SK-N-SH treated with all-trans-retinoic acid at 6 μM for 48 hours (cell line): Measurements from ENCODE around the gene MTFR1L.

ENCODE experiments used
- ATAC-seq: fragments of 200-7000 bp; cut with Tn5 transposase; 3 replicates; pipeline ENCODE4 v1.9.1; 2020; ENCODE audit warnings: mild to moderate bottlenecking, moderate library complexity
- BACH2 ChIP-seq: fragments of 250-450 bp; sonication (Bioruptor Pico); IDR thresholded peaks from 2 replicates; pipeline ENCODE4 v1.9.0; 2021; ENCODE audit warnings: mild to moderate bottlenecking, borderline replicate concordance
- CSDC2 ChIP-seq: fragments of 250-450 bp; sonication (Bioruptor Pico); IDR thresholded peaks from 2 replicates; pipeline ENCODE4 v1.5.0; 2020; ENCODE audit warnings: mild to moderate bottlenecking, moderate library complexity
- ESRRG ChIP-seq: fragments of 250-450 bp; sonication (Bioruptor Pico); IDR thresholded peaks from 2 replicates; pipeline ENCODE4 v1.6.1; 2021; ENCODE audit warnings: mild to moderate bottlenecking
- GLIS3 ChIP-seq: fragments of 250-450 bp; sonication (Bioruptor Pico); IDR thresholded peaks from 2 replicates; pipeline ENCODE4 v1.5.0; 2020; ENCODE audit warnings: mild to moderate bottlenecking, moderate library complexity
- ISL1 ChIP-seq: fragments of 250-450 bp; sonication (Bioruptor Pico); IDR thresholded peaks from 2 replicates; pipeline ENCODE4 v2.1.2; 2022; ENCODE audit warnings: mild to moderate bottlenecking, moderate library complexity
- OSR1 ChIP-seq: fragments of 250-450 bp; sonication (Bioruptor Pico); IDR thresholded peaks from 2 replicates; pipeline ENCODE4 v1.8.0; 2022; ENCODE audit warnings: moderate library complexity, mild to moderate bottlenecking, inconsistent platforms
- PPARA ChIP-seq: fragments of 250-450 bp; sonication (Bioruptor Pico); IDR thresholded peaks from 2 replicates; pipeline ENCODE4 v1.5.0; 2020; ENCODE audit warnings: mild to moderate bottlenecking, borderline replicate concordance
- RARB ChIP-seq: fragments of 250-450 bp; sonication (Bioruptor Pico); IDR thresholded peaks from 2 replicates; pipeline ENCODE4 v1.8.0; 2021; ENCODE audit warnings: mild to moderate bottlenecking, moderate library complexity
- SNAI2 ChIP-seq: fragments of 250-450 bp; sonication (Bioruptor Pico); IDR thresholded peaks from 2 replicates; pipeline ENCODE4 v1.5.0; 2020; ENCODE audit warnings: mild to moderate bottlenecking, moderate library complexity
- TCF4 ChIP-seq: fragments of 250-450 bp; sonication (Bioruptor Pico); IDR thresholded peaks from 2 replicates; pipeline ENCODE4 v1.8.0; 2021; ENCODE audit warnings: mild to moderate bottlenecking, moderate library complexity, borderline replicate concordance
- TOX ChIP-seq: fragments of 250-450 bp; sonication (Bioruptor Pico); IDR thresholded peaks from 2 replicates; pipeline ENCODE4 v1.8.0; 2021; ENCODE audit warnings: mild to moderate bottlenecking, moderate library complexity, borderline replicate concordance
- ZC3H10 ChIP-seq: fragments of 250-450 bp; sonication (Bioruptor Pico); IDR thresholded peaks from 2 replicates; pipeline ENCODE4 v1.5.1; 2021; ENCODE audit warnings: mild to moderate bottlenecking, moderate library complexity
- ZFP3 ChIP-seq: fragments of 250-450 bp; sonication (Bioruptor Pico); IDR thresholded peaks from 2 replicates; pipeline ENCODE4 v1.5.0; 2020; ENCODE audit warnings: mild to moderate bottlenecking, moderate library complexity
- ZFP30 ChIP-seq: fragments of 450-650 bp; formaldehyde crosslinking; IDR thresholded peaks from 2 replicates; pipeline ENCODE4 v1.5.0; 2022; ENCODE audit warnings: mild to moderate bottlenecking, moderate library complexity
- ZNF70 ChIP-seq: fragments of 450-650 bp; formaldehyde crosslinking; IDR thresholded peaks from 2 replicates; pipeline ENCODE4 v1.5.0; 2020; ENCODE audit warnings: mild to moderate bottlenecking, moderate library complexity
- TF ChIP-seq, protein P1 (sequence below): fragments of 250-450 bp; sonication (Bioruptor Pico); IDR thresholded peaks from 2 replicates; pipeline ENCODE4 v1.8.0; 2021; ENCODE audit warnings: low read depth, mild to moderate bottlenecking, moderate library complexity, borderline replicate concordance
- TF ChIP-seq, protein P2 (sequence below): fragments of 250-450 bp; sonication (Bioruptor Pico); IDR thresholded peaks from 2 replicates; pipeline ENCODE4 v1.5.1; 2020; ENCODE audit warnings: low read depth, mild to moderate bottlenecking, moderate library complexity
- TF ChIP-seq, protein P3 (sequence below): fragments of 250-450 bp; sonication (Bioruptor Pico); IDR thresholded peaks from 2 replicates; pipeline ENCODE4 v1.5.0; 2020; ENCODE audit warnings: mild to moderate bottlenecking, moderate library complexity
- TF ChIP-seq, protein P4 (sequence below): fragments of 250-450 bp; sonication (Bioruptor Pico); IDR thresholded peaks from 2 replicates; pipeline ENCODE4 v1.5.1; 2021; ENCODE audit warnings: mild to moderate bottlenecking, moderate library complexity

The MTFR1L gene

DNA sequence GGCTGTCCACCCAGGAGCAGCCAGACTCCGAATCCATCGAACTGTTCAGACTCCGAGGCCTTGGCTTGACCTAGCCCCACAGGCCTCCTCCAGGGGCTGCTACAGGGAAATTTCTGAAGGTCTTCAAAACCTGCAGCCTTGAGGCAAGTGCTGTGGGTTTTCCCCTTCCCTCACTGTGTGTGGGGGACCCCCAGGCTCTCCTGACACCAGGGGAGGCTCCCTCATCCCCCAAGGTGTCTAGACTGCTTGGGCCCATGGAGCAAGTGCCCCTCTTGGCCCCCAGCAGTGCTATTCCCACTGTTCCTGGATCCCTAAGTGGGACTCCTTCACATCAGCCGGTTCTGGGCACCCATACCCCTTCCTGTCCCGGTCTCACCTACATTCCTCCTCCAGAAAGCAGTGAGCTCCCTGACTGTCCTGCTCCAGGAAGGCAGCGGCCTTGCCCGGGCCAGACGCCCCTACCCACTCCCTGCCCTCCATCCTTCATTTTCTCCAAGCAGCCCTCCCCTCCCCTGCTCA lies 54.9 kb downstream of the MTFR1L start (continued):
- TF ChIP-seq, protein P1, sequence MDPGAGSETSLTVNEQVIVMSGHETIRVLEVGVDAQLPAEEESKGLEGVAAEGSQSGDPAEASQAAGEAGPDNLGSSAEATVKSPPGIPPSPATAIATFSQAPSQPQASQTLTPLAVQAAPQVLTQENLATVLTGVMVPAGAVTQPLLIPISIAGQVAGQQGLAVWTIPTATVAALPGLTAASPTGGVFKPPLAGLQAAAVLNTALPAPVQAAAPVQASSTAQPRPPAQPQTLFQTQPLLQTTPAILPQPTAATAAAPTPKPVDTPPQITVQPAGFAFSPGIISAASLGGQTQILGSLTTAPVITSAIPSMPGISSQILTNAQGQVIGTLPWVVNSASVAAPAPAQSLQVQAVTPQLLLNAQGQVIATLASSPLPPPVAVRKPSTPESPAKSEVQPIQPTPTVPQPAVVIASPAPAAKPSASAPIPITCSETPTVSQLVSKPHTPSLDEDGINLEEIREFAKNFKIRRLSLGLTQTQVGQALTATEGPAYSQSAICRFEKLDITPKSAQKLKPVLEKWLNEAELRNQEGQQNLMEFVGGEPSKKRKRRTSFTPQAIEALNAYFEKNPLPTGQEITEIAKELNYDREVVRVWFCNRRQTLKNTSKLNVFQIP (CRISPR knock-in tag) = no peak
- TF ChIP-seq, protein P2, sequence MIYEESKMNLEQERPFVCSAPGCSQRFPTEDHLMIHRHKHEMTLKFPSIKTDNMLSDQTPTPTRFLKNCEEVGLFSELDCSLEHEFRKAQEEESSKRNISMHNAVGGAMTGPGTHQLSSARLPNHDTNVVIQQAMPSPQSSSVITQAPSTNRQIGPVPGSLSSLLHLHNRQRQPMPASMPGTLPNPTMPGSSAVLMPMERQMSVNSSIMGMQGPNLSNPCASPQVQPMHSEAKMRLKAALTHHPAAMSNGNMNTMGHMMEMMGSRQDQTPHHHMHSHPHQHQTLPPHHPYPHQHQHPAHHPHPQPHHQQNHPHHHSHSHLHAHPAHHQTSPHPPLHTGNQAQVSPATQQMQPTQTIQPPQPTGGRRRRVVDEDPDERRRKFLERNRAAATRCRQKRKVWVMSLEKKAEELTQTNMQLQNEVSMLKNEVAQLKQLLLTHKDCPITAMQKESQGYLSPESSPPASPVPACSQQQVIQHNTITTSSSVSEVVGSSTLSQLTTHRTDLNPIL = no peak
- TF ChIP-seq, all 23 proteins: peak for 0

DNA sequence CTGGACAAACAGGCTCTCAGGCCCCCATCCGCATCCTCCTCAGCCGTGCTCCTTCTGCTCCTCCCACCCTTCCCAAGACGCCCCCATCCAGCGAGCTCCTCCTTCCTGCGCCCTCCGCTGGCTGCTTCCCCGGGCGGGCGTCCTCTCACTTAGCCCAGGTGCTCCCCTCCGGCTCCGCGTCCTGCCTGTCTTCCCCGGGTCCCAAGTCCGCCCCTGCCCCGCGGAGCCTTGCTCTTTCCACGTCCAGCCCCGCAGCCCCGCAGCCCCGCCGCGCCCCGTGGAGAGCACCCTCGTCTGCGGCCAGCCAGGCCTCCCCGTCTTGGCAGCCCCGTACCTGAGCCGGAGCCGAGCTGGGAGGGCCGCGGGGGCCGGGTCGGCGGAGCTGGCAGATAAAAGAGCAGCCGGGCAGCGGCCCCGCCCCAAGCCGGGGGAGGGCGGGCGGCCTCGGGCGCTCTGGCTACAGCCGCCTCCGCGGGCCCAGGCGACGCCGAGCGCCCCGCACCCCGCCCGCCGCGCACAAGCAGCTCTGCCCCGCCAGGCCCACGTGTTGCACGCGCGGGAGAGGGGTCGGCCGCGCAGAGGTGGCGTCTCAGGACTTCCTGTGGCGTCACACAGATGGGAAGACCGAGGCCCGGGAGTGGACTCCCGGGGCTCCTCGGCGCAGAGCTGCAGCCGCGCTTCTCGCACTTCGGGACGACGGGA lies 55.6 kb downstream of the MTFR1L start, which contains the start of gene PAQR7:
TSS of gene PAQR7 (minus strand) at position 555 of the 702 bp plus-strand sequence. CDS start 11,869 bp downstream, outside the sequence.
- peak; percentile 87 for ATAC-seq
- TF ChIP-seq GLIS3 (CRISPR knock-in tag) = no peak
- TF ChIP-seq, protein P3, sequence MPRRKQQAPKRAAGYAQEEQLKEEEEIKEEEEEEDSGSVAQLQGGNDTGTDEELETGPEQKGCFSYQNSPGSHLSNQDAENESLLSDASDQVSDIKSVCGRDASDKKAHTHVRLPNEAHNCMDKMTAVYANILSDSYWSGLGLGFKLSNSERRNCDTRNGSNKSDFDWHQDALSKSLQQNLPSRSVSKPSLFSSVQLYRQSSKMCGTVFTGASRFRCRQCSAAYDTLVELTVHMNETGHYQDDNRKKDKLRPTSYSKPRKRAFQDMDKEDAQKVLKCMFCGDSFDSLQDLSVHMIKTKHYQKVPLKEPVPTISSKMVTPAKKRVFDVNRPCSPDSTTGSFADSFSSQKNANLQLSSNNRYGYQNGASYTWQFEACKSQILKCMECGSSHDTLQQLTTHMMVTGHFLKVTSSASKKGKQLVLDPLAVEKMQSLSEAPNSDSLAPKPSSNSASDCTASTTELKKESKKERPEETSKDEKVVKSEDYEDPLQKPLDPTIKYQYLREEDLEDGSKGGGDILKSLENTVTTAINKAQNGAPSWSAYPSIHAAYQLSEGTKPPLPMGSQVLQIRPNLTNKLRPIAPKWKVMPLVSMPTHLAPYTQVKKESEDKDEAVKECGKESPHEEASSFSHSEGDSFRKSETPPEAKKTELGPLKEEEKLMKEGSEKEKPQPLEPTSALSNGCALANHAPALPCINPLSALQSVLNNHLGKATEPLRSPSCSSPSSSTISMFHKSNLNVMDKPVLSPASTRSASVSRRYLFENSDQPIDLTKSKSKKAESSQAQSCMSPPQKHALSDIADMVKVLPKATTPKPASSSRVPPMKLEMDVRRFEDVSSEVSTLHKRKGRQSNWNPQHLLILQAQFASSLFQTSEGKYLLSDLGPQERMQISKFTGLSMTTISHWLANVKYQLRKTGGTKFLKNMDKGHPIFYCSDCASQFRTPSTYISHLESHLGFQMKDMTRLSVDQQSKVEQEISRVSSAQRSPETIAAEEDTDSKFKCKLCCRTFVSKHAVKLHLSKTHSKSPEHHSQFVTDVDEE (CRISPR knock-in tag) = 0 out of 2 replicates have a peak, but pooled peaks have one; percentile 18

DNA sequence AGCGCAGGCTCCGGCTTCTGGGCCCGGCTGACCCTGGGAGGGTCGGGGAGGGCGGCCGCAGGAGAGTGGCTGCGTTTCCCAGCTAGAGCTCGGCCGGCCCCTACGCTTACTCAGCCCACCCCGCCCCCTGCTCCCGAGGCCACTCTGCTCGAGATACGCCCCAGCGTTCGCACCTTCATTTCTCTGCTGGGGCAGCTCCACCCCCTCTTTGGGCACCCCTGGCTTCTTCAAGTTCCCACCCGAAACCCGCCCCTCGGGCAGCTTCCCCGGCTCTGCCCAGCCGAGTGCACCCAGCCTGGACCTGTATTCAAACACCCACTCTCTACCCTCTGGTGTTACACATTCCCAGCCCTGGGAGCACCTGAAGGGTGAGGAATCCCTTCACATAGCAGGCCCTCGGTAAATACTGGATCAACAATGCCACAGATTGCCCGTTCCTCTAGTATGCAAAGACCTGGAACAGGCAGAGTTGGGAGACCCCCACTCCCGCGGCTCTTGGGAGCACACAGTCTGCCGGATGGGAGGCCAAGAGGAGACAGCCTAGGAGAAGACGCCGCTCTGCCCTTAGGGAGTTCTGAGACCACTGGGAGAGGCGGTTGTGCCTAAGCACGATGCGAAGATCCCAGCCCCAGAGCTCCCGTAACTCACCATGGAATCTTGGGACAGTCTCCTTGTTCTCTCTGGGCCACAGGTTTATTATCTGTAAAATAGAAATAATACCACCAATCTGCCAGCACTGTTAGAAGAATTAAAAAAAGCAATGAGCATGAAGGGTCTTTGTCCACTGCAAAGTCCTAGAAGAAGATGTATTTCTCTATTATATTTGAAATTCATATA lies 56.3 kb downstream of the MTFR1L start:
- TF ChIP-seq ISL1 (no peak), BACH2 (CRISPR knock-in tag) (no peak), GLIS3 (CRISPR knock-in tag) (no peak), CSDC2 (CRISPR knock-in tag) (no peak), ZNF70 (CRISPR knock-in tag) (no peak), TOX (no peak), SNAI2 (no peak), OSR1 (CRISPR knock-in tag) (no peak), ESRRG (no peak), ZC3H10 (CRISPR knock-in tag) (no peak), RARB (CRISPR knock-in tag) (no peak), TCF4 (CRISPR knock-in tag) (no peak), ZFP30 (CRISPR knock-in tag) (no peak), ZFP3 (CRISPR knock-in tag) (no peak), PPARA (CRISPR knock-in tag) (no peak)
- TF ChIP-seq, protein P2 = no peak
- TF ChIP-seq, protein P4, sequence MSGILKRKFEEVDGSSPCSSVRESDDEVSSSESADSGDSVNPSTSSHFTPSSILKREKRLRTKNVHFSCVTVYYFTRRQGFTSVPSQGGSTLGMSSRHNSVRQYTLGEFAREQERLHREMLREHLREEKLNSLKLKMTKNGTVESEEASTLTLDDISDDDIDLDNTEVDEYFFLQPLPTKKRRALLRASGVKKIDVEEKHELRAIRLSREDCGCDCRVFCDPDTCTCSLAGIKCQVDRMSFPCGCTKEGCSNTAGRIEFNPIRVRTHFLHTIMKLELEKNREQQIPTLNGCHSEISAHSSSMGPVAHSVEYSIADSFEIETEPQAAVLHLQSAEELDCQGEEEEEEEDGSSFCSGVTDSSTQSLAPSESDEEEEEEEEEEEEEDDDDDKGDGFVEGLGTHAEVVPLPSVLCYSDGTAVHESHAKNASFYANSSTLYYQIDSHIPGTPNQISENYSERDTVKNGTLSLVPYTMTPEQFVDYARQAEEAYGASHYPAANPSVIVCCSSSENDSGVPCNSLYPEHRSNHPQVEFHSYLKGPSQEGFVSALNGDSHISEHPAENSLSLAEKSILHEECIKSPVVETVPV = no peak
- TF ChIP-seq, protein P3 (CRISPR knock-in tag) = no peak
- peak; percentile 54 for ATAC-seq
